Activated naive CD8-positive, alpha-beta T cell treated with anti-CD3 and anti-CD28 coated beads, Interleukin-2, amount 50 U/mL, for 24 hours (primary cell): ENCODE results near the gene ZSCAN25.
"Not testable (repeated sequence)": the region's sequence is repeated elsewhere in the genome, so short reads cannot be mapped to it uniquely, and the experiment has no call there.

Source experiments
- ATAC-seq: fragments of 150-1000 bp; cut with Tn5 transposase; one replicate; pipeline ENCODE4 v1.10.0; 2021
- DNase-seq: peaks from one replicate; pipeline ENCODE4 v3.0.0; 2021
- H3K27ac Mint-ChIP-seq: one replicate; pipeline ENCODE4 v1.8.0; 2021; ENCODE audit warnings: mild to moderate bottlenecking, mixed read lengths
- H3K27me3 Mint-ChIP-seq: one replicate; pipeline ENCODE4 v1.8.0; 2021; ENCODE audit warnings: mixed read lengths
- H3K36me3 Mint-ChIP-seq: one replicate; pipeline ENCODE4 v1.8.0; 2021; ENCODE audit warnings: low read depth, mixed read lengths
- H3K4me1 Mint-ChIP-seq: one replicate; pipeline ENCODE4 v1.8.0; 2021; ENCODE audit warnings: mixed read lengths
- H3K4me3 Mint-ChIP-seq: one replicate; pipeline ENCODE4 v1.8.0; 2021; ENCODE audit warnings: mild to moderate bottlenecking, moderate library complexity, mixed read lengths
- H3K9me3 Mint-ChIP-seq: one replicate; pipeline ENCODE4 v1.8.0; 2021; ENCODE audit warnings: mixed read lengths

ZSCAN25 gene

DNA sequence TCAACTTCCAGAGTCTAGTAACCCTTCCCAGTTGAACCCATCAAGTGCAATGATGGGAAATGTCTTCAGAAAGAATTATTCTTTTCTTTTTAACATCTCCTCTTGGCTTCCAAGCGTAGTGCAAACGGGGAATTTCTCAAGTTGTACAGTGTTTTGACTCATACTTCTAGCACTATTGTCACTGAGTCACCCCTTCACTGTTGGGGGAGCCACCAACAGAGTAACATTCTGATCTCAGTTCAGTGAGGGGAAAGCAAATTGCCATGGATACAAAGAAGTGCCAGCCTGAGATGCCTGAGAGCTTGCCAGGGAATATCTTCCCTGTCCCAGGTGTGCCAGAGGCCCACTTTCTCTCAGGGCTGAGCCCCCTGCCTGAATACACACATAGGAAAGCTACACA, 32.1 kb downstream of the ZSCAN25 start:
- no peak for DNase-seq
- peaks cover 22% of the 10 kb centered on the region for H3K4me1 Mint-ChIP-seq
- no peaks in the 10 kb centered on the region for H3K9me3 Mint-ChIP-seq
- H3K36me3 Mint-ChIP-seq: peaks cover 36% of the 10 kb centered on the region
- peak; percentile 97 for ATAC-seq
- H3K4me3 Mint-ChIP-seq: no peak overlapping the region
- peak overlapping the region; percentile 34 for H3K27ac Mint-ChIP-seq
- no peaks in the 10 kb centered on the region for H3K27me3 Mint-ChIP-seq

DNA sequence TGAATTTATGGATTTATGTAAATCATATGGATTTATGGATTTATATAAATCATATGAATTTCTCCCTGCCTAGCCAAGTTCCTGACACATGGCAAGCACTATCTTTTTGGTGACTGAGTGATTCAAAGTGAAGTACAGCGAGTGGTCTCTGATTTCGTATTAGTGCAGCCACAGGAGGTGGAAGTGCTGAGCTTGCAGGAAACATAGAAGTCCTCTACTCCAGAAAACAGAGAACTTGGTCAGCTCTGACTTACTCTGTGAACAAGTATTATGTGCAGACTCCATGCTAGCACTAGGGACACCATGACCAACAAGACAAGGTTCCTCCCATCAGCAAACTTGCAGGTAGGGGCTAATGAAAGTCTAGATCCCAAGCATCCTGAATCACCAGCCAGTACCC, 34.5 kb downstream of the ZSCAN25 start:
- ATAC-seq (no peak), DNase-seq (no peak)
- Mint-ChIP-seq H3K36me3 (peaks cover 20% of the 10 kb centered on the region), H3K4me1 (peaks cover 19% of the 10 kb centered on the region), H3K27ac (no peak overlapping the region), H3K27me3 (no peaks in the 10 kb centered on the region), H3K9me3 (no peaks in the 10 kb centered on the region), H3K4me3 (no peak overlapping the region)

DNA sequence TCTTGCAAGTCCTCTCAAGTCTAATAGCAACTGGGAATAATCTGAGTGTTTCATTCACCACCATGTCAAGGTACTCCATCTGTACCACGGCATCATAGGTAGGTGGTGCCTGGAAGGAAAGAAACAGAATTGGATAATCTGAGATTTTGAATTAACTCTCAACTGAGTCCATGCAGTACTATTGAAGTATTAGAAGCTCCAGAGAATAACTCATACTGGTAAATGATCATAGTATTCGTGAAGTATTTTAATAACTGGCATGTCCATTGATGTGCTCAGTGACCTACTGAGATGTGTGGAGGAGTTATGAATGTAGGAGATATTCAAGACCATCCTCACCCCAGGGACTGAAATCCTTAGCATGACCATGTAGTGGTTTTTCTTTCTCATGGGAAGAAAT, 35.9 kb downstream of the ZSCAN25 start:
- Mint-ChIP-seq H3K36me3 (peaks cover 18% of the 10 kb centered on the region), H3K27me3 (no peaks in the 10 kb centered on the region), H3K9me3 (no peaks in the 10 kb centered on the region), H3K4me3 (no peak overlapping the region), H3K27ac (no peak overlapping the region), H3K4me1 (peaks cover 19% of the 10 kb centered on the region)
- DNase-seq (no peak), ATAC-seq (no peak)

DNA sequence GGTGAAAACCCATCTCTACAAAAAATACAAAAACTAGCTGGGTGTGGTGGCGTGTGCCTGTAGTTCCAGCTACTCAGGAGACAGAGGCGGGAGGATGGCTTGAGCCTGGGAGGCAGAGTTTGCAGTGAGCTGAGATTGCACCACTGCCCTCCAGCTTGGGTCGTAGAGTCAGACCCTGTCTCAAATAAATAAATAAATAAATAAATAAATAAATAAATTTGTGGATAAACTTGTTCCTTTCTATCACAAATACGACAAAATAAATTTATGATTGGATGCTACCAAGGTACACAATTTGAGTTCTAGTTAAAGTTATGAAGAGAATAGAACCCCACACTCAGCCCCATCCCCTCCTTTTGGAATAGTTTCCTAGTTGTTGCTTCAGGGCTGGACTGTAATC, 36.5 kb downstream of the ZSCAN25 start:
- H3K36me3 Mint-ChIP-seq: peaks cover 22% of the 10 kb centered on the region
- not testable (repeated sequence) for H3K27me3 Mint-ChIP-seq, DNase-seq, H3K9me3 Mint-ChIP-seq, H3K27ac Mint-ChIP-seq, ATAC-seq, H3K4me3 Mint-ChIP-seq
- H3K4me1 Mint-ChIP-seq: peaks cover 15% of the 10 kb centered on the region

DNA sequence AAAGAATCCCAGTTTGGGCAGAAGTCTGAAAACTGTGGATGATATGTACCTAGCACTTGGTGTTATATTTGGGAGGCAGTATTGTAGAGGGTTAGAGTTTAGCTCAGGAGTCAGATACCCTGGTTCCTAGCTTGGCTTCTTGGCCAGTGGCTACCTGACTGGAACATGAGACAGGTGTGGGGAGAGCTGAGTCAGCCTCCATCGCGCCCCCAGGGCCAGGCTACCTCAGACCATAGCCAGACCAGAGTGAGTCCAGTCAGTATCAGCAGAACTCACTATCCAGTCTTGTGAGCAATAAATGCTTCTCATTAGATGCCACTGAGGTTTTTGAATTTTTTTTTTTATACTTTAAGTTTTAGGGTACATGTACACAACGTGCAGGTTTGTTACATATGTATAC, 37.0 kb downstream of the ZSCAN25 start:
- no peaks in the 10 kb centered on the region for H3K27me3 Mint-ChIP-seq
- peaks cover 27% of the 10 kb centered on the region for H3K36me3 Mint-ChIP-seq
- H3K4me1 Mint-ChIP-seq: peaks cover 11% of the 10 kb centered on the region
- peaks cover 2% of the 10 kb centered on the region for H3K9me3 Mint-ChIP-seq
- H3K27ac Mint-ChIP-seq: no peak overlapping the region
- no peak overlapping the region for H3K4me3 Mint-ChIP-seq
- ATAC-seq: no peak
- DNase-seq: no peak

DNA sequence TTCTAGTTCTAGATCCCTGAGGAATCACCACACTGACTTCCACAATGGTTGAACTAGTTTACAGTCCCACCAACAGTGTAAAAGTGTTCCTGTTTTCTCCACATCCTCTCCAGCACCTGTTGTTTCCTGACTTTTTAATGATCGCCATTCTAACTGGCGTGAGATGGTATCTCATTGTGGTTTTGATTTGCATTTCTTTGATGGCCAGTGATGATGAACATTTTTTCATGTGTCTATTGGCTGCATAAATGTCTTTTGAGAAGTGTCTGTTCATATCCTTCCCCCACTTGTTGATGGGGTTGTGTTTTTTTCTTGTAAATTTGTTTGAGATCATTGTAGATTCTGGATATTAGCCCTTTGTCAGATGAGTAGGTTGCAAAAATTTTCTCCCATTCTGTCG, 37.9 kb downstream of the ZSCAN25 start:
- H3K27me3 Mint-ChIP-seq, ATAC-seq, H3K27ac Mint-ChIP-seq, H3K4me1 Mint-ChIP-seq, H3K4me3 Mint-ChIP-seq, DNase-seq, H3K9me3 Mint-ChIP-seq: not testable (repeated sequence)
- peaks cover 32% of the 10 kb centered on the region for H3K36me3 Mint-ChIP-seq

DNA sequence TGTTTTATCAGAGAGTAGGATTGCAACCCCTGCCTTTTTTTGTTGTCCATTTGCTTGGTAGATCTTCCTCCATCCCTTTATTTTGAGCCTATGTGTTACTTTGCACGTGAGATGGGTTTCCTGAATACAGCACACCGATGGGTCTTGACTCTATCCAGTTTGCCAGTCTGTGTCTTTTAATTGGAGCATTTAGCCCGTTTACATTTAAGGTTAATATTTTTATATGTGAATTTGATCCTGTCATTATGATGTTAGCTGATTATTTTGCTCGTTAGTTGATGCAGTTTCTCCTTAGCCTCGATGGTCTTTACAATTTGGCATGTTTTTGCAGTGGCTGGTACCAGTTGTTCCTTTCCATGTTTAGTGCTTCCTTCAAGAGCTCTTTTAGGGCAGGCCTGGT, 41.1 kb downstream of the ZSCAN25 start:
- DNase-seq, H3K27me3 Mint-ChIP-seq, H3K4me3 Mint-ChIP-seq, H3K27ac Mint-ChIP-seq, H3K9me3 Mint-ChIP-seq, ATAC-seq, H3K4me1 Mint-ChIP-seq: not testable (repeated sequence)
- H3K36me3 Mint-ChIP-seq: peaks cover 41% of the 10 kb centered on the region

DNA sequence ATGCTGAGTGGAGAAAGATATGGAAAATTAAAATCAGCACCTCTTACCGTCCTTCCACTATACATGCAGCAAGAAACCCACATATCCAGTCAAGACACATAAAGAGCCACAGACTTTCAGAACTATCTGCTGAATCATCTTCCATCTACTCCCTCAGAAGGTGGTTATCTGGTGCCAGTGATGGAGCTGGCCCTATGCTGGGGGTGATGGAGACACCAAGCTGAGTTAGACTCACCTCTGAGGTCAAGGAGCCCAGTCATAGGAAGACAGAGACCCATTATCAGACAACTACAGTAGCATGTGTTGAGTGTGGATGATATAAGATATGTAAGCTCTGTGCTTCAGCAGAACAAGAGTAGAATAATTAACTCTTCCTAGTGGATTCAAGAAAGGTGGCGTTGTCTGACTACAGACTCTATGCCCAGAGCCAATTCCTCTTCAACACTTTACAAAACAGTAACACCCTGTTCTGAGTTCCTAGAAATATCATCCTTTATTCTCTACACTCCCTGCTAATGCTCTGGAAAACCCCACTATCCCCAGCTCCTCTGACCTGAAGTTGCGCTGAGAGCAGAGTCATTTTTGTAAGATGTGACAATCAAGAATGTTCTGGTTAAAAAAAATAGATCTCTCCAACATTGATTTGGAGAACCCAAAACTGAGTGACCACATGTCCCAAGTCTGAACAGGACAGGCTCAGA, 48.7 kb downstream of the ZSCAN25 start:
- peaks cover 36% of the 10 kb centered on the region for H3K36me3 Mint-ChIP-seq
- H3K9me3 Mint-ChIP-seq: no peaks in the 10 kb centered on the region
- H3K4me3 Mint-ChIP-seq: no peak overlapping the region
- DNase-seq (no peak), ATAC-seq (peak; percentile 90)
- H3K4me1 Mint-ChIP-seq: peaks cover 16% of the 10 kb centered on the region
- H3K27me3 Mint-ChIP-seq: no peaks in the 10 kb centered on the region
- peak overlapping the region; percentile 40 for H3K27ac Mint-ChIP-seq

DNA sequence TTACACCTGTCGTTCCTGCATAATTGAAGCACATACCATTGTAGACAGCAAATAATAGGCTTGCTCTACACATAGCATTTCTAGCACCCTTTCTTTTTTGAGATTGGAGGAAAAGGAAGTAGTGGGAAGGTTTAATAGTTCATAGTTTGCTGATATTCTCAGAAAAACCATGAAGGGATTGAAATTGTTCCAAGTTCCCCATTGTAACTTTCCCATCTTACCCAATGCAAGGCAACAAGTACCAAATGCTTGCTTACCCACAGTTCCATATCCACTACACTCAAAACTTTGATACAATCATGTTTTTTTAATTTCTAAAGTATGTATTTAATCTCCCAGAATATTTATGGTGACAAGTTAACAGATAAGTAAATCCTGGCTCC, 49.3 kb downstream of the ZSCAN25 start:
- no peak for DNase-seq
- Mint-ChIP-seq H3K27me3 (no peaks in the 10 kb centered on the region), H3K27ac (no peak overlapping the region), H3K4me1 (peaks cover 16% of the 10 kb centered on the region), H3K9me3 (no peaks in the 10 kb centered on the region), H3K4me3 (no peak overlapping the region), H3K36me3 (peaks cover 32% of the 10 kb centered on the region)
- no peak for ATAC-seq

DNA sequence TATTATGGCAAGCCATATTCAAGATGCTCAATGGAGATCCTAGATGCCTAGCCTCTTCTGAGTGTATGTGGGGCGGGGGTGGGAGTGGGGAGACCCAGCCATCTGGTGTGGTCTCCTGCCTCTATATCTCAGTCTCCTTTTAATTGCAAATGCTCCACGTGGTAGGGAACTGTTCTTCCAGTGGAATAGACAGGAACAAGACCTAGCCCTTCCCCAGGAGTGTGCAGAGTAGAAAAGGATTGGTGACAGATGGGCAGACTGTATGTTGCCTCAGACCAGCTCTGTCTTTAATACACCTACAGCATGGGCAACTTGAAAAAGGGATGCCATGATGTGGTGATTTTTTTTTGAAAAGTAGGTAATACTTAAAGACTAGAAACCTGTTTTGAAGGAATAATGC, 50.4 kb downstream of the ZSCAN25 start:
- Mint-ChIP-seq H3K4me3 (no peak overlapping the region), H3K36me3 (peaks cover 31% of the 10 kb centered on the region), H3K9me3 (no peaks in the 10 kb centered on the region), H3K27ac (no peak overlapping the region), H3K27me3 (no peaks in the 10 kb centered on the region), H3K4me1 (peaks cover 16% of the 10 kb centered on the region)
- no peak for ATAC-seq
- no peak for DNase-seq

DNA sequence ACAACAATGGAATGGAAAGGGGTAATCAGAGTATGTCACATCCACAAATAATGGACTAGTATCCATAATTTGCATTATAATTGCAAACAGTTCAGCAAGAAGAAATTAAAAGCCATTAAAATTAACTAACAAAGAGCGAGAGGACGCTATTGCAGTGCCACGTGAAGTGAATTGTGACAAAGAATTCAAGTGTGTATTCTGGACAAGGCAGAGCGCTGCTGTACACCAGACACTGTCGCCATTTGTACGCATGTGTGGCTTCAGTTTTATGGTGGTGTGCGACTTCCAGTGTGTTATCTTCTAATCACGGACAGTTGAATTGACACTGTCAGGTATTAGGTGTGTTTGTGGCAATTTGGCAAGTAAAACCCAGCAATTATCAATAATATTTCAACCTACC, 51.8 kb downstream of the ZSCAN25 start:
- ATAC-seq: no peak
- H3K36me3 Mint-ChIP-seq: peaks cover 23% of the 10 kb centered on the region
- H3K4me1 Mint-ChIP-seq: peaks cover 16% of the 10 kb centered on the region
- H3K9me3 Mint-ChIP-seq: no peaks in the 10 kb centered on the region
- H3K27ac Mint-ChIP-seq: no peak overlapping the region
- no peak overlapping the region for H3K4me3 Mint-ChIP-seq
- H3K27me3 Mint-ChIP-seq: no peaks in the 10 kb centered on the region
- no peak for DNase-seq

DNA sequence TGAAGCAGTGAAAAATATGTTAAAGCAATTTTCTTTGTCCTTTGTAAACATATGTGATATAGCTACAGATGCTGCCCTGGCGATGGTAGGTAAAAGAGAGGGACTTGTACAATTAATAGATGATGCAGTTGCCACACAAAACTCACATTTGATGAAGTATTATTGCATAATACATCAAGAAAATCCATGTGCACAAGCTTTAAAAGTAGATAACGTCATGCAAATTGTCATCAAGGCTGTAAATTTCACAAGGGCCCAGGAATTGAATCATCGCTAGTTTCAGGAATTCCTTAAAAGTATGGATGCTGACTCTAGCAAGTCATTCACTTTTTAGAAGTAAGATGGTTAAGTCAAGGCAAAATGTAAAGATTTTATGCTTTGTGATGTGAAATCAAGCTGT, 53.0 kb downstream of the ZSCAN25 start:
- H3K27me3 Mint-ChIP-seq: no peaks in the 10 kb centered on the region
- no peak overlapping the region for H3K27ac Mint-ChIP-seq
- no peak for DNase-seq
- ATAC-seq: no peak
- H3K4me1 Mint-ChIP-seq: peaks cover 22% of the 10 kb centered on the region
- peaks cover 15% of the 10 kb centered on the region for H3K36me3 Mint-ChIP-seq
- no peak overlapping the region for H3K4me3 Mint-ChIP-seq
- no peaks in the 10 kb centered on the region for H3K9me3 Mint-ChIP-seq

DNA sequence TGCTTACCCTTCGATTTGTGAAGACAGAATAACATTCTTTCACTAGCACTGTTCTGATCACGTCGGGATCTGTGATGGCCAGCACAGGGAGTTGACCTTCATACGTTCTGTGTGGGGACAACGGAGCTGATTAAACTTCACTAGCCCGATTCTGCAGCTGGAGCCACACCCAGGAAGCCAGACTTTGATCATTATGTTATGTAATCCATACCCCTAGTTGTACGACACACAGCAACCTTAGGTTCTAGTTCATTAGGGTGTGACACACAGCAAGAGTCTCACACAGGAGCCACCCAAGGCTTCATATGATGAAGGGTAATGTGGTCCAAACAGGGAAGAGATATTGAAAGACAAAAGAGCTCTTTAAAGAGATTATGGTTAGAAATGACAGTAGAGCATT, 55.8 kb downstream of the ZSCAN25 start:
- Mint-ChIP-seq H3K27ac (no peak overlapping the region), H3K4me1 (peaks cover 18% of the 10 kb centered on the region)

DNA sequence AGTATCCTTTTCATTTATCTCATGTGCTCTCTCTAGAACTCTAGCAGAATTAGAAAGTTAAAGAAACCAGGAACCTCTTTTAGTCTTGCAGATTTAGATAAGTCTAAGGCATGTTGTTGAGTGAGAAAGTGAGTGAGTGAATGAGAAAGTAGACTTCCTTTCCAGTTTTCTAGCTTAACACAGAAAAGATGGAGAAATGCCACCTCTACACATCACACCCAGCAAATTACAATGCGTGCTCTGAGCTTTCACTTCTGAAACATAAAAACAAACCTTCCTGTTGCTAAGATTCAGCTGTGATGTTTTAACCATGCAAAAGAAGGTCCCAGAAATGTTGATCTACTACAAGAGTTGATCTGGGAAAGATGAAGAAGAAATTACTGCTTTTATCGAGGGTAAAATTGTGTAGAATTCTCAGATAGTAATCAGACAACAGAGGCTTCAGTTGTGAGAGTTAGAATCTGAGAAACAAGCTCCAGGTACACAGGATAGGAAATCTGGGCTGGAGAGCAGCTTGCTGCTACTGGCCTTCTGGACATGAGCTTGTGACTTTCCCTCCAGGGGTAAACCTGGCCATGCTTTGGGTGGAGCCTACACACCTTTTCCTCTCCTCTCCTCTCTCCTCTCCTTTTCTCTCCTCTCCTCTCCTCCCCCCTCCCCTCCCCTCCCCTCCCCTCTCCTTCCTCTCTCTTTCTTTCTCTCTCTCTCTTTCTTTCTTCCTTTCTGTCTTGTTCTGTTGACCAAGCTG, 58.4 kb downstream of the ZSCAN25 start:
- no peaks in the 10 kb centered on the region for H3K36me3 Mint-ChIP-seq
- DNase-seq: no peak
- no peaks in the 10 kb centered on the region for H3K27me3 Mint-ChIP-seq
- peaks cover 18% of the 10 kb centered on the region for H3K4me1 Mint-ChIP-seq
- H3K27ac Mint-ChIP-seq: peak overlapping the region; percentile 57
- ATAC-seq: no peak
- H3K4me3 Mint-ChIP-seq: no peak overlapping the region
- no peaks in the 10 kb centered on the region for H3K9me3 Mint-ChIP-seq

More for the DNA sequence above, 55.8 kb downstream of the ZSCAN25 start:
- ATAC-seq (no peak), DNase-seq (no peak)
- Mint-ChIP-seq H3K4me3 (no peak overlapping the region), H3K9me3 (no peaks in the 10 kb centered on the region), H3K36me3 (peaks cover 9% of the 10 kb centered on the region), H3K27me3 (no peaks in the 10 kb centered on the region)

DNA sequence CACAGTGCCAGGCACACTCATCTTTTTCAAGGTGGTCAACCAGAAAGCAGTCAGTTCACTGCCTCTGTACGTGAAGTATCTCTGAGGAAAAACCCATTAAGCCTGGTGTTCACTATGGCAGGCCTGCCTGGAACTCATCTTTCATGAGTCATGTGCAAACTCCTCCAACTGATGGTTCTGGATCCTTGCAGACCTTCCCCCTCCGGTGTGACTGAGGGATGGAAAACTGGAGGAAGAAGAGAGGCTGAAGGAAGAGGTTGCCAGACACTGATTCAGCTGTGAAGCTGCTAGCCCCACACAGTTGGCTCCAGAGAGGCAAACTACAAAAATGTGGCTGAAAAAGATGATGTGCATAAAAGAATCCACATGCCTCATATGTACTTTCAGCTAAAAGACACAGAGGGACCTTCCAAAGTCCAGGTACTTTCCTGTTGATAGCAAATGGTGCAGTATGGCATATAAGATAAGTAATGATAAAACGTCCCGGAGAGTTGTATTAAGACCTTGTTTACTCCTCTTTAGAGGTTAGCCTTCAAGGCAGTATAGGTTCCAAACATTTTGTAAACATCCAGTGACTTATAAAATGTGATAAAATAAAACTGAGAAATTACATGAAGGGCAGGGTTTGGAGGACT, 60.4 kb downstream of the ZSCAN25 start:
- no peak overlapping the region for H3K27ac Mint-ChIP-seq
- DNase-seq: no peak
- H3K27me3 Mint-ChIP-seq: no peaks in the 10 kb centered on the region
- H3K4me3 Mint-ChIP-seq: no peak overlapping the region
- H3K36me3 Mint-ChIP-seq: no peaks in the 10 kb centered on the region
- peaks cover 18% of the 10 kb centered on the region for H3K4me1 Mint-ChIP-seq
- no peaks in the 10 kb centered on the region for H3K9me3 Mint-ChIP-seq
- ATAC-seq: no peak
